Loucy (cell line): ENCODE measurements around the gene FBLN2.

Source experiments
- H2AFZ ChIP-seq: fragments of 200-600 bp; sonication (generic); 2 replicates; pipeline ENCODE4 v1.6.0; 2016; ENCODE audit warnings: antibody characterized with exemption, mild to moderate bottlenecking, low read length, moderate library complexity
- H3F3A ChIP-seq: fragments of 200-600 bp; 2 replicates; pipeline ENCODE4 v1.6.0; 2016; ENCODE audit warnings: antibody characterized with exemption, low read depth, mild to moderate bottlenecking
- H3K27me3 ChIP-seq: fragments of 200-600 bp; sonication (generic); 2 replicates; pipeline ENCODE4 v1.6.1; 2014; ENCODE audit warnings: low read length, mild to moderate bottlenecking; ENCODE audit not compliant: insufficient read depth, poor library complexity, severe bottlenecking
- H3K36me3 ChIP-seq: fragments of 200-600 bp; sonication (generic); 2 replicates; pipeline ENCODE4 v1.6.1; 2016; ENCODE audit warnings: low read length; ENCODE audit not compliant: insufficient read depth
- H3K4me1 ChIP-seq: fragments of 200-600 bp; sonication (generic); 2 replicates; pipeline ENCODE4 v1.5.1; 2014; ENCODE audit warnings: low read length, mild to moderate bottlenecking; ENCODE audit not compliant: insufficient read depth, poor library complexity, severe bottlenecking
- H3K4me2 ChIP-seq: fragments of 200-600 bp; sonication (generic); 2 replicates; pipeline ENCODE4 v1.6.0; 2014; ENCODE audit warnings: antibody characterized with exemption, low read length, low read depth, mild to moderate bottlenecking; ENCODE audit not compliant: poor library complexity, severe bottlenecking
- H3K4me3 ChIP-seq: fragments of 200-600 bp; sonication (generic); 2 replicates; pipeline ENCODE4 v1.5.1; 2014; ENCODE audit warnings: low read length, mild to moderate bottlenecking, mixed read lengths; ENCODE audit not compliant: poor library complexity, severe bottlenecking
- H3K79me2 ChIP-seq: fragments of 200-600 bp; sonication (generic); 2 replicates; pipeline ENCODE4 v1.6.1; 2014; ENCODE audit warnings: low read length; ENCODE audit not compliant: insufficient read depth
- H3K9ac ChIP-seq: fragments of 200-600 bp; sonication (generic); 2 replicates; pipeline ENCODE4 v1.6.0; 2014; ENCODE audit warnings: mild to moderate bottlenecking, low read depth, low read length, moderate library complexity; ENCODE audit not compliant: poor library complexity, severe bottlenecking
- H3K9me2 ChIP-seq: fragments of 200-600 bp; sonication (generic); replicated peaks from 2 replicates; pipeline ENCODE4 v1.6.1; 2016; ENCODE audit warnings: low read depth, low read length, mixed read lengths
- H3K9me3 ChIP-seq: fragments of 200-600 bp; sonication (generic); 2 replicates; pipeline ENCODE4 v1.6.1; 2014; ENCODE audit warnings: mild to moderate bottlenecking, antibody characterized with exemption, low read length, low read depth; ENCODE audit not compliant: insufficient read depth
- H4K20me1 ChIP-seq: fragments of 200-600 bp; sonication (generic); 2 replicates; pipeline ENCODE4 v1.6.0; 2014; ENCODE audit warnings: antibody characterized with exemption, low read length, mild to moderate bottlenecking; ENCODE audit not compliant: insufficient read depth, poor library complexity, severe bottlenecking
- EZH2phosphoT487 ChIP-seq: fragments of 200-600 bp; IDR thresholded peaks from 2 replicates; pipeline ENCODE4 v1.6.1; 2018; ENCODE audit warnings: antibody characterized with exemption, mild to moderate bottlenecking, moderate library complexity, borderline replicate concordance
- TF ChIP-seq, protein P1 (sequence below): fragments of 200-600 bp; sonication (generic); conservative IDR thresholded peaks from 2 replicates; pipeline ENCODE4 v1.5.1; 2014; ENCODE audit warnings: mild to moderate bottlenecking, antibody characterized with exemption, low read length

The FBLN2 gene

DNA sequence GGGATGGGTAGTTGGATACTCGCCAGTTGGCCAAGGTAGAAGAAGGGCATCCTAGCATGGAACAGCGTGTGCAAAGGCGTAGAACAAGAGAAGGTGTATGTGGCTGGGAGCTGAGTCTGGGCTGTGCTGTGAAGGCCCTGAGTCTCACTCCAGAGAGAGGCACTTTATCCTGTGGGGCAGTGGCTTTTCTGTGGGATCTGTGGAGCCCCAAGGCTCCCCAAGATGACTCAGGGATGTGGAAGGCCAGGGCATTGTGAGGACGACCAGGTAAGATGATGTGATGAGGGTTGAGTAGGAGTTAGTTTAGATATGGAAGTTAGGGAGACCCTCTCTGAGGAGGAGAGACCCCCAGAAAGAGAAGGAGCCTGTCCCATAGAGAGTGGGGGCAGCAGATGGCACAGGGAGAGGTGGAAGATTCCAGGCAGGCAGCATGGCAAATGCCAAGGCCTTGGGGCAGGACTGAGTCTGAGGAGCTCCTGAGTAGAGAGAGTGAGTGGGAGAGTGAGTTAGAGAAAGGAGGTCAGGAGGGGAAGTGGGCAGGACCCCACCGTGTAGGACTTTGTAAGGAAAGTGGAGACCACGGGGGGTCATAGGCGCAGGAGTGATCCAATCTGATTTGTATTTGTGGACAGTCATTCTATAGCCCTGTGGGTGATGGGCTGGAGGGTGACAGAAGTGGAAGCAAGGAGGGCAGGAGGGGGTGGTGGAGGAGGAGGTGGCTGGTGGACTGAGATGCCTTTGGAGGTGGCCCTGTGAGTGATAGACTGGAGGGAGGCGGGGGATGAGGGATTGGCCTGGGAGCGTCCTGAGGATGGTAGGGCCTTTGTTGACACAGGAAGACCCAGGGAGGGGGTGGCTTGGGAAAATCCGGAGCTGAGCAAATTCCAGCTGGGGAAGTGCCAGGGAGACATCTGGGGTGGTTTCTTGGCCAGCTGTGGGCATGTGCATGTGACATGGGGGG lies 50.3 kb downstream of the FBLN2 start:
- H3K9me2 ChIP-seq, result no peaks in the 10 kb centered on the region
- TF ChIP-seq, protein P1, sequence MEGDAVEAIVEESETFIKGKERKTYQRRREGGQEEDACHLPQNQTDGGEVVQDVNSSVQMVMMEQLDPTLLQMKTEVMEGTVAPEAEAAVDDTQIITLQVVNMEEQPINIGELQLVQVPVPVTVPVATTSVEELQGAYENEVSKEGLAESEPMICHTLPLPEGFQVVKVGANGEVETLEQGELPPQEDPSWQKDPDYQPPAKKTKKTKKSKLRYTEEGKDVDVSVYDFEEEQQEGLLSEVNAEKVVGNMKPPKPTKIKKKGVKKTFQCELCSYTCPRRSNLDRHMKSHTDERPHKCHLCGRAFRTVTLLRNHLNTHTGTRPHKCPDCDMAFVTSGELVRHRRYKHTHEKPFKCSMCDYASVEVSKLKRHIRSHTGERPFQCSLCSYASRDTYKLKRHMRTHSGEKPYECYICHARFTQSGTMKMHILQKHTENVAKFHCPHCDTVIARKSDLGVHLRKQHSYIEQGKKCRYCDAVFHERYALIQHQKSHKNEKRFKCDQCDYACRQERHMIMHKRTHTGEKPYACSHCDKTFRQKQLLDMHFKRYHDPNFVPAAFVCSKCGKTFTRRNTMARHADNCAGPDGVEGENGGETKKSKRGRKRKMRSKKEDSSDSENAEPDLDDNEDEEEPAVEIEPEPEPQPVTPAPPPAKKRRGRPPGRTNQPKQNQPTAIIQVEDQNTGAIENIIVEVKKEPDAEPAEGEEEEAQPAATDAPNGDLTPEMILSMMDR, result no peak
- no peak for TF ChIP-seq EZH2phosphoT487
- peaks cover 6% of the 10 kb centered on the region for H3K4me1 ChIP-seq
- H2AFZ ChIP-seq, result no peak overlapping the region
- no peak overlapping the region for H3K4me3 ChIP-seq
- no peaks in the 10 kb centered on the region for H4K20me1 ChIP-seq
- H3K9ac ChIP-seq, result no peak overlapping the region
- H3K27me3 ChIP-seq, result no peaks in the 10 kb centered on the region
- no peaks in the 10 kb centered on the region for H3K9me3 ChIP-seq
- H3K4me2 ChIP-seq, result no peak overlapping the region
- no peaks in the 10 kb centered on the region for H3F3A ChIP-seq
- H3K79me2 ChIP-seq, result no peaks in the 10 kb centered on the region
- no peaks in the 10 kb centered on the region for H3K36me3 ChIP-seq

DNA sequence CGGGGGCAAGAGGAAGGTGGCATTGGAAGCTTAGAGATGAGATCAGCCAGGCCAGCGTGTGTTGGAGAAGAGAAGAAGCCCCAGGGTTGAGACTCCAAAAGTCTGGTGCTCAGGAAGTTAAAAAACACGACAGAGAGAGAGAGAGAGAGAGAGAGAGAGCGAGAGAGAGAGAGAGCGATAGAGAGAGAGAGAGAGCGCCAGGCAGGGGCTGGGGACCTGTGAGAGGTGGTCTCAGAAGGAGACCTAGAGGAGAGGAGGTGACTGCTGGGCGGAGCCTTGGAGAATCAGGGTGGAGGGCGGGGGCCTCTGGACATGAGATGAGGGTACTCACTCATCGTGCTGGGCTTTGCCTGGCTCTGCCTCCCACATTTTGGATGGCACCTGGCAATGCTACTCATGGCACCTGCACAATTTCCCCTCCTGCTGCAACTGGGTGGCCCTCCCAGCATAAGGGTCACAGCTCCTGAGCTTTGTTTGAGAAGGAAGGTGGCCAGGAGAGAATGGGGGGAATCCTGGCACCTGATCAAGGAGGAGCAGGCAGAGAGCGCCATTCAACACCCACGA lies 51.0 kb downstream of the FBLN2 start:
- Histone ChIP-seq H3K9me3 (no peaks in the 10 kb centered on the region), H3F3A (no peaks in the 10 kb centered on the region), H2AFZ (no peak overlapping the region), H3K4me1 (peaks cover 6% of the 10 kb centered on the region), H3K4me2 (no peak overlapping the region), H4K20me1 (no peaks in the 10 kb centered on the region), H3K4me3 (no peak overlapping the region), H3K36me3 (no peaks in the 10 kb centered on the region), H3K9me2 (no peaks in the 10 kb centered on the region), H3K27me3 (no peaks in the 10 kb centered on the region), H3K79me2 (no peaks in the 10 kb centered on the region), H3K9ac (no peak overlapping the region)
- no peak for TF ChIP-seq EZH2phosphoT487
- TF ChIP-seq, protein P1, result no peak

DNA sequence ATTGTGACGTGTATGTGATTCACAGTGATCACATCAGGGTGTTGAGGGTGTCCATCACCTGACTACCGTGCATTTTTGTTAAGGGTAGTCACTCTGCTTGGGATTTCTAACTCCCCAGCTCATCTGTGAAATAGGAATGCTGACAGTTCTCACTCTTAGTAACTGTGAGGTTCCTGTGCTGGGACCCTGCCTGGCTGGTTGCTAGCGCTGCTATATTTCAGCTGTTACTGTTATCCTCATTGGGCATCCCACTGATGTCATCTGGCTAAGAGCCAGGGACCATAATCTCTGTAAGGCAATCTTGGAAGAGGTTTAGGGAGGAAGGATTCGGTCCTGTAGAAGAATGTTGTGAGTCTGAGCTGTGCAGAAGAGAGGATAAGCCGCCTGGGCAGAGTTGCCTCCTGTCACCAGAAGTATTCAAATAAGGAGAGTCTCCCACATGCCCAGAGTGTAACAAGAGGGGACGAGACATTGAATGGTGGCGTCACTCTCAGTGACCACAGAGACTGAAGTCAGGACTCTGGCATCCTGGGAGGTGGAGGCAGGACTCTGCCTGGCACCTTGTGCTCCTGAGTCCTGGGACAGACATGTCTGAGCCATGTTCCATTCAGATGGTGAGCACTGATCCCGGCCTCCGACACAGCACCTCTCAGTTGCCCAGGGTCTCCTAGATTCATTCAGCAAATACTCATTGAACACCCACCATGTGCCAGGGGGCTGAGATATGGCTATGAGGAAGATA lies 52.2 kb downstream of the FBLN2 start:
- TF ChIP-seq EZH2phosphoT487, result no peak
- TF ChIP-seq, protein P1, result no peak
- Histone ChIP-seq H3K9me3 (no peaks in the 10 kb centered on the region), H3K4me2 (no peak overlapping the region), H3K36me3 (no peaks in the 10 kb centered on the region), H3K4me1 (peaks cover 6% of the 10 kb centered on the region), H3K9ac (no peak overlapping the region), H3K79me2 (no peaks in the 10 kb centered on the region), H3F3A (no peaks in the 10 kb centered on the region), H4K20me1 (no peaks in the 10 kb centered on the region), H3K4me3 (no peak overlapping the region), H3K27me3 (no peaks in the 10 kb centered on the region), H3K9me2 (no peaks in the 10 kb centered on the region), H2AFZ (no peak overlapping the region)
